ENCODE measurements around the gene GARIN3.

Gene GARIN3

GRCh38 chr5:157168286-157168685, 2.2 kb upstream of the GARIN3 start:
- H3K36me3 ChIP-seq (ENCODE audit: control insufficient read depth in 5 of 5, insufficient read depth in 5 of 5, low read length in 5 of 5) = no peaks in the 10 kb centered on the region
- H3K9ac ChIP-seq (ENCODE audit: low read length in 5 of 5) = no peak overlapping the region
- no peak overlapping the region for H3K4me3 ChIP-seq (ENCODE audit: low read depth in 1 of 5, low read length in 5 of 5)
- H3K9me3 ChIP-seq (ENCODE audit: control insufficient read depth in 5 of 5, low read length in 5 of 5) = no peaks in the 10 kb centered on the region
- no peaks in the 10 kb centered on the region for H3K4me1 ChIP-seq (ENCODE audit: control insufficient read depth in 5 of 5, insufficient read depth in 5 of 5, low read length in 5 of 5)
- no peak overlapping the region for H3K27ac ChIP-seq (ENCODE audit: low read depth, low read length)
- peaks cover 0 to 7% (median 0%) of the 10 kb centered on the region in 5 donors for H3K27me3 ChIP-seq (ENCODE audit: control insufficient read depth in 5 of 5, insufficient read depth in 4 of 5, low read length in 5 of 5)

DNA sequence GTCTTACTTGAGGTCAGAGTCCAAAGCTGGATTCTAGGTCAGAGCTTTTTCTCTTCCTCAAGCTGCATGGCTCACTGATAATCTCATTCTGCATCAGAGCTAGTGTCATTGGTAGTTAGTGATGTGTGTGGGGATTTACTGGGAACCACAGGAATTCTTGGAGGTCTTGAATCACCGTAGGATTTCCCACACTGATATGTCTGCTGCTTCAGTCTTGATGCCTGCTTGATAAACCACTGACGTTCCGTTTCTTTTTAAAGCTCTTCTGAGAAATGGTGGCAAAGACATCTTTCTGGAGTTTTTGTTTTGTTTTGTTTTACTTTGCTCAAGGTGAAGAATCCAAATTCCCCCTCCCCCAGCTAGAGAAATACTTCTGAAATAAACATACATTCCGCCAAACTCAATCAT, 1.2 kb upstream of the GARIN3 start:
- no peak overlapping the region for H3K9ac ChIP-seq (ENCODE audit: low read length in 5 of 5)
- no peaks in the 10 kb centered on the region for H3K4me1 ChIP-seq (ENCODE audit: control insufficient read depth in 5 of 5, insufficient read depth in 5 of 5, low read length in 5 of 5)
- H3K27me3 ChIP-seq (ENCODE audit: control insufficient read depth in 5 of 5, insufficient read depth in 4 of 5, low read length in 5 of 5) = peaks cover 0 to 7% (median 0%) of the 10 kb centered on the region in 5 donors
- H3K9me3 ChIP-seq (ENCODE audit: control insufficient read depth in 5 of 5, low read length in 5 of 5) = no peaks in the 10 kb centered on the region
- no peak overlapping the region for H3K4me3 ChIP-seq (ENCODE audit: low read depth in 1 of 5, low read length in 5 of 5)
- no peak overlapping the region for H3K27ac ChIP-seq (ENCODE audit: low read depth, low read length)
- H3K36me3 ChIP-seq (ENCODE audit: control insufficient read depth in 5 of 5, insufficient read depth in 5 of 5, low read length in 5 of 5) = no peaks in the 10 kb centered on the region

GRCh38 chr5:157165668-157166067, 396 bp downstream of the GARIN3 start:
- Histone ChIP-seq H3K27ac (ENCODE audit: low read depth, low read length) (no peak overlapping the region), H3K27me3 (ENCODE audit: control insufficient read depth in 5 of 5, insufficient read depth in 4 of 5, low read length in 5 of 5) (peaks cover 0 to 7% (median 0%) of the 10 kb centered on the region in 5 donors), H3K36me3 (ENCODE audit: control insufficient read depth in 5 of 5, insufficient read depth in 5 of 5, low read length in 5 of 5) (no peaks in the 10 kb centered on the region), H3K9me3 (ENCODE audit: control insufficient read depth in 5 of 5, low read length in 5 of 5) (no peaks in the 10 kb centered on the region), H3K4me1 (ENCODE audit: control insufficient read depth in 5 of 5, insufficient read depth in 5 of 5, low read length in 5 of 5) (no peaks in the 10 kb centered on the region), H3K4me3 (ENCODE audit: low read depth in 1 of 5, low read length in 5 of 5) (no peak overlapping the region), H3K9ac (ENCODE audit: low read length in 5 of 5) (no peak overlapping the region)

GRCh38 chr5:157165261-157165660, 803 bp downstream of the GARIN3 start:
- H3K9ac ChIP-seq (ENCODE audit: low read length in 5 of 5) = no peak overlapping the region
- H3K4me1 ChIP-seq (ENCODE audit: control insufficient read depth in 5 of 5, insufficient read depth in 5 of 5, low read length in 5 of 5) = no peaks in the 10 kb centered on the region
- H3K27ac ChIP-seq (ENCODE audit: low read depth, low read length) = no peak overlapping the region
- no peaks in the 10 kb centered on the region for H3K36me3 ChIP-seq (ENCODE audit: control insufficient read depth in 5 of 5, insufficient read depth in 5 of 5, low read length in 5 of 5)
- no peaks in the 10 kb centered on the region for H3K9me3 ChIP-seq (ENCODE audit: control insufficient read depth in 5 of 5, low read length in 5 of 5)
- peaks cover 0 to 7% (median 0%) of the 10 kb centered on the region in 5 donors for H3K27me3 ChIP-seq (ENCODE audit: control insufficient read depth in 5 of 5, insufficient read depth in 4 of 5, low read length in 5 of 5)
- no peak overlapping the region for H3K4me3 ChIP-seq (ENCODE audit: low read depth in 1 of 5, low read length in 5 of 5)

GRCh38 chr5:157164521-157164920, 1.5 kb downstream of the GARIN3 start:
- Histone ChIP-seq H3K9ac (ENCODE audit: low read length in 5 of 5) (no peak overlapping the region), H3K9me3 (ENCODE audit: control insufficient read depth in 5 of 5, low read length in 5 of 5) (no peaks in the 10 kb centered on the region), H3K4me3 (ENCODE audit: low read depth in 1 of 5, low read length in 5 of 5) (no peak overlapping the region)

DNA sequence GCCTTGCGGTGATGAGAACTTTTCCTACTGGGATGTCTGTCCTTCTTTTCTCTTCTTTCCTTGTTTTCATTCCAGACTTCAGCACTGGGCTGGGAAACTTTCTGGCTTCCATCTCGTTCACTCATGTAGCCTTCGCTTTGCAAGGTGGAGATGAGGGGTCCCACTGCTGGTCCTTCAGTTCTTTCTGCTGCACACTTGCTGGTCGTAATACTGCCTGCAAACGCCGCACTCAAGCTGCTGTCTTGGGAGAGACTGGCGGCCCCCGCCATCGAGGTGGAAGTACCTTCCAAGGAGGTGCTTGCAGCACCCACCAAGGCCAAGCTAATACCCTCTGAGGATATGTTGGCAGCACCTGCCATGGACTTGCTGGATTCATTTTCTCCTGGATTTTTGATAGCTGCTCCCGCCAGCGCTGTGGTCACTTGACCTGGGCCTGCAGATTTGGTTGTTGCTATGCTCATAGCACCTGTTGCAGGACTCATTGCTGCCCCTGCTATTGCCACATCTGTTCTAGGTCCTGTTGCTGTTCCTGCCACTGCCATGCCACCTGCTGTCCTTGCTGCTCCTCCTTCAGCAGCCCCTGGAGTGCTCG, 3.0 kb downstream of the GARIN3 start:
- no peaks in the 10 kb centered on the region for H3K9me3 ChIP-seq (ENCODE audit: control insufficient read depth in 5 of 5, low read length in 5 of 5)
- H3K36me3 ChIP-seq (ENCODE audit: control insufficient read depth in 5 of 5, insufficient read depth in 5 of 5, low read length in 5 of 5) = no peaks in the 10 kb centered on the region
- peaks cover 0 to 7% (median 0%) of the 10 kb centered on the region in 5 donors for H3K27me3 ChIP-seq (ENCODE audit: control insufficient read depth in 5 of 5, insufficient read depth in 4 of 5, low read length in 5 of 5)
- no peak overlapping the region for H3K4me3 ChIP-seq (ENCODE audit: low read depth in 1 of 5, low read length in 5 of 5)
- no peak overlapping the region for H3K9ac ChIP-seq (ENCODE audit: low read length in 5 of 5)
- H3K27ac ChIP-seq (ENCODE audit: low read depth, low read length) = no peak overlapping the region
- H3K4me1 ChIP-seq (ENCODE audit: control insufficient read depth in 5 of 5, insufficient read depth in 5 of 5, low read length in 5 of 5) = no peaks in the 10 kb centered on the region

More at GRCh38 chr5:157164521-157164920, 1.5 kb downstream of the GARIN3 start:
- Histone ChIP-seq H3K4me1 (ENCODE audit: control insufficient read depth in 5 of 5, insufficient read depth in 5 of 5, low read length in 5 of 5) (no peaks in the 10 kb centered on the region), H3K27ac (ENCODE audit: low read depth, low read length) (no peak overlapping the region), H3K36me3 (ENCODE audit: control insufficient read depth in 5 of 5, insufficient read depth in 5 of 5, low read length in 5 of 5) (no peaks in the 10 kb centered on the region), H3K27me3 (ENCODE audit: control insufficient read depth in 5 of 5, insufficient read depth in 4 of 5, low read length in 5 of 5) (peaks cover 0 to 7% (median 0%) of the 10 kb centered on the region in 5 donors)

DNA sequence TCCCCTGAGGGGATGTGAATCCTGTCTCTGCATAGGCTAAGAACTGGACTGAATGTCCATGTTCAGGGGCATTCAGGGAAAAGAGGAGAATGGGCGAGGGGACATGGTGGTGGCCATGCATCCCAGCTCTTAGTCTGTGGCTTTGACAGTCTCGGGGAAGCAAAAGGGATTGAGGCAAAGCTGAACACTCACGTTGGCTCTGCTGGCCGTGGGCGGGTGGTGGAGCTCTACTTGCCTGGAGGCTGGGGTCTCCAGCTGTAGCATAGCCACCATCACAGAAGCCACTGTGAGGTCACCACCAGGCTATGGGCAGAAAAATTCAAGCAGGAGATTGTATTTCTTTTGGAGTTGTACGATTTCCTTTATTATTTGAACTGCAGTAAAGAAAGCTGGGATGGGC, 4.1 kb downstream of the GARIN3 start:
- H3K36me3 ChIP-seq (ENCODE audit: control insufficient read depth in 5 of 5, insufficient read depth in 5 of 5, low read length in 5 of 5) = no peaks in the 10 kb centered on the region
- no peak overlapping the region for H3K4me3 ChIP-seq (ENCODE audit: low read depth in 1 of 5, low read length in 5 of 5)
- H3K9ac ChIP-seq (ENCODE audit: low read length in 5 of 5) = no peak overlapping the region
- peaks cover 0 to 7% (median 0%) of the 10 kb centered on the region in 5 donors for H3K27me3 ChIP-seq (ENCODE audit: control insufficient read depth in 5 of 5, insufficient read depth in 4 of 5, low read length in 5 of 5)
- no peaks in the 10 kb centered on the region for H3K4me1 ChIP-seq (ENCODE audit: control insufficient read depth in 5 of 5, insufficient read depth in 5 of 5, low read length in 5 of 5)
- no peaks in the 10 kb centered on the region for H3K9me3 ChIP-seq (ENCODE audit: control insufficient read depth in 5 of 5, low read length in 5 of 5)
- H3K27ac ChIP-seq (ENCODE audit: low read depth, low read length) = no peak overlapping the region

GRCh38 chr5:157160001-157160400, 6.1 kb downstream of the GARIN3 start:
- no peaks in the 10 kb centered on the region for H3K36me3 ChIP-seq (ENCODE audit: control insufficient read depth in 5 of 5, insufficient read depth in 5 of 5, low read length in 5 of 5)
- peaks cover 0 to 4% (median 0%) of the 10 kb centered on the region in 5 donors for H3K27me3 ChIP-seq (ENCODE audit: control insufficient read depth in 5 of 5, insufficient read depth in 4 of 5, low read length in 5 of 5)
- no peaks in the 10 kb centered on the region for H3K4me1 ChIP-seq (ENCODE audit: control insufficient read depth in 5 of 5, insufficient read depth in 5 of 5, low read length in 5 of 5)
- H3K9ac ChIP-seq (ENCODE audit: low read length in 5 of 5) = no peak overlapping the region
- no peaks in the 10 kb centered on the region for H3K9me3 ChIP-seq (ENCODE audit: control insufficient read depth in 5 of 5, low read length in 5 of 5)
- H3K27ac ChIP-seq (ENCODE audit: low read depth, low read length) = no peak overlapping the region
- no peak overlapping the region for H3K4me3 ChIP-seq (ENCODE audit: low read depth in 1 of 5, low read length in 5 of 5)

DNA sequence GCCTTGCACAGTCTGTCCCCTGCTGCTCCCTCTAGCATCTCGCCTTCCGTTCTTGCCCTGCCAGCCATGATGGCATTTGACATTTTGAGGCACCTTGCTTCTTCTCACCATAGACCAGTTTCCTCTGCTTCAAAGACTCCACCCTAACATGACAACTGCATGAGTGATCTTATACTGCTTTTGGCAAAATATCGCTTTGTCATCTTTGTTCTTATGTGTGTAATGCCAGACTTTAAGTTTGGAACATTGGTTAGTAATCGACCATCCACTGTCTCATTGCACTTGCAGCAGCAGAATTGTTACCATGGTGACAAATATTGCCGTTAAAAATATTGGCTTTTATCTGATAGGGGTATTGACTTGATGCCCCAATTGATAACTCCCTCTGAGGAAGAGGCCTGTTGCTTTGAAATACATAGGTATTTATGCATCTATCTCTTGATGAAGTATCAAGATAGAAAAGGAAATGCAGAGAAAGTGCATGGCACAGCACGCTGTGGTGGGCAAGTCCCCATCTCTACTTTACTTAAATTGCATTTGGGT, 6.8 kb downstream of the GARIN3 start:
- H3K36me3 ChIP-seq (ENCODE audit: control insufficient read depth in 5 of 5, insufficient read depth in 5 of 5, low read length in 5 of 5) = no peaks in the 10 kb centered on the region
- H3K27ac ChIP-seq (ENCODE audit: low read depth, low read length) = no peak overlapping the region
- H3K9me3 ChIP-seq (ENCODE audit: control insufficient read depth in 5 of 5, low read length in 5 of 5) = no peaks in the 10 kb centered on the region

GRCh38 chr5:157157293-157157891, 8.7 kb downstream of the GARIN3 start:
- peaks cover 0 to 3% (median 0%) of the 10 kb centered on the region in 5 donors for H3K27me3 ChIP-seq (ENCODE audit: control insufficient read depth in 5 of 5, insufficient read depth in 4 of 5, low read length in 5 of 5)
- H3K9me3 ChIP-seq (ENCODE audit: control insufficient read depth in 5 of 5, low read length in 5 of 5) = no peaks in the 10 kb centered on the region
- H3K4me1 ChIP-seq (ENCODE audit: control insufficient read depth in 5 of 5, insufficient read depth in 5 of 5, low read length in 5 of 5) = no peaks in the 10 kb centered on the region
- H3K9ac ChIP-seq (ENCODE audit: low read length in 5 of 5) = no peak overlapping the region
- H3K27ac ChIP-seq (ENCODE audit: low read depth, low read length) = no peak overlapping the region
- H3K4me3 ChIP-seq (ENCODE audit: low read depth in 1 of 5, low read length in 5 of 5) = no peak overlapping the region
- H3K36me3 ChIP-seq (ENCODE audit: control insufficient read depth in 5 of 5, insufficient read depth in 5 of 5, low read length in 5 of 5) = no peaks in the 10 kb centered on the region

More for the DNA sequence above, 6.8 kb downstream of the GARIN3 start:
- H3K27me3 ChIP-seq (ENCODE audit: control insufficient read depth in 5 of 5, insufficient read depth in 4 of 5, low read length in 5 of 5) = peaks cover 0 to 3% (median 0%) of the 10 kb centered on the region in 5 donors
- H3K4me3 ChIP-seq (ENCODE audit: low read depth in 1 of 5, low read length in 5 of 5) = no peak overlapping the region
- no peak overlapping the region for H3K9ac ChIP-seq (ENCODE audit: low read length in 5 of 5)
- no peaks in the 10 kb centered on the region for H3K4me1 ChIP-seq (ENCODE audit: control insufficient read depth in 5 of 5, insufficient read depth in 5 of 5, low read length in 5 of 5)

All from subcutaneous abdominal adipose tissue (tissue), 5 donors.